Peyer's patch (tissue), 4 donors: ENCODE results near the gene MEIS1. TPM values are rescaled to one million over a fixed set of nuclear protein-coding genes. Genes with fewer than 3 reads are reported as not detected.

ENCODE experiments used
- DNase-seq, 3 donors: peaks; one replicate each; pipeline ENCODE4 v3.0.0-alpha.2; 2017 to 2019
- H3K27ac ChIP-seq, 4 donors: fragments of 200-600 bp; sonication (generic); one replicate each; pipeline ENCODE4 v1.5.1; 2016 to 2019
- H3K27me3 ChIP-seq, 2 donors: fragments of 200-600 bp; sonication (generic); one replicate each; pipeline ENCODE4 v1.5.1; 2019
- H3K36me3 ChIP-seq, 3 donors: fragments of 200-600 bp; sonication (generic); one replicate each; pipeline ENCODE4 v1.5.1; 2016 to 2019
- H3K4me1 ChIP-seq, 4 donors: fragments of 200-600 bp; sonication (generic); one replicate each; pipeline ENCODE4 v1.5.1; 2016 to 2019
- H3K4me3 ChIP-seq, 4 donors: fragments of 200-600 bp; sonication (generic); 1 replicate in 3 of 4; 2 replicates in 1 of 4; pipeline ENCODE4 v1.5.1; 2016 to 2019; ENCODE audit warnings: mild to moderate bottlenecking in 1 of 4
- H3K9me3 ChIP-seq, 4 donors: fragments of 200-600 bp; sonication (generic); one replicate each; pipeline ENCODE4 v1.5.1; 2016 to 2019; ENCODE audit warnings: mild to moderate bottlenecking in 1 of 4
- CTCF ChIP-seq, 6 experiments: fragments of 450-650 bp in 4 of 6; fragments of 200-600 bp in 2 of 6; sonication (generic) in 1 of 6; IDR thresholded peaks; one replicate each; pipeline ENCODE4 v1.5.1; 2017 to 2019; ENCODE audit warnings: antibody characterized with exemption in 6 of 6, mild to moderate bottlenecking in 3 of 6, moderate library complexity in 1 of 6
- POLR2A ChIP-seq, 2 donors: fragments of 450-650 bp; IDR thresholded peaks; one replicate each; pipeline ENCODE4 v1.5.1; 2017; ENCODE audit warnings: antibody characterized with exemption in 2 of 2, mild to moderate bottlenecking in 2 of 2, moderate library complexity in 2 of 2
- total RNA-seq, 4 donors: library from RNA; depleted of rRNA; stranded (reverse); fragments of >200 nt; gene quantifications; one replicate each; pipeline ENCODE4 v1.1.0, GENCODE V29; 2016

Gene MEIS1
- total RNA-seq, 4 donors from 2014 or later: 7.2 to 64.4 (median 16.3) TPM

- no peak overlapping the region for H3K4me3 ChIP-seq
- H3K27ac ChIP-seq: peak overlapping the region in 1 of 4 donors; percentile 24
- no peaks in the 10 kb centered on the region for H3K36me3 ChIP-seq
- TF ChIP-seq POLR2A (IDR thresholded peaks at IDR 0.05) (no peak), CTCF (IDR thresholded peaks at IDR 0.05) (no peak)
- no peak for DNase-seq
- H3K27me3 ChIP-seq: peaks cover 0 to under 1% of the 10 kb centered on the region in 2 donors
- peaks cover 0 to 7% (median 0%) of the 10 kb centered on the region in 4 donors for H3K4me1 ChIP-seq
- no peaks in the 10 kb centered on the region for H3K9me3 ChIP-seq
These were observed 134.5 kb downstream of the MEIS1 start for GRCh38 chr2:66569321-66569851.

GRCh38 chr2:66569974-66570373 lies 135.0 kb downstream of the MEIS1 start:
- Histone ChIP-seq H3K27me3 (peaks cover 0 to 4% of the 10 kb centered on the region in 2 donors), H3K27ac (no peak overlapping the region), H3K9me3 (no peaks in the 10 kb centered on the region), H3K36me3 (no peaks in the 10 kb centered on the region), H3K4me1 (peaks cover 0 to 7% (median 0%) of the 10 kb centered on the region in 4 donors), H3K4me3 (no peak overlapping the region)
- DNase-seq: no peak
- no peak for TF ChIP-seq CTCF (IDR thresholded peaks at IDR 0.05)
- TF ChIP-seq POLR2A (IDR thresholded peaks at IDR 0.05): no peak

- no peak overlapping the region for H3K27ac ChIP-seq
- no peaks in the 10 kb centered on the region for H3K36me3 ChIP-seq
- TF ChIP-seq POLR2A (IDR thresholded peaks at IDR 0.05) (no peak), CTCF (IDR thresholded peaks at IDR 0.05) (no peak)
- DNase-seq: no peak
- H3K4me3 ChIP-seq: no peak overlapping the region
- no peaks in the 10 kb centered on the region for H3K9me3 ChIP-seq
- peaks cover 0 to 7% (median 0%) of the 10 kb centered on the region in 4 donors for H3K4me1 ChIP-seq
- H3K27me3 ChIP-seq: peaks cover 0 to 4% of the 10 kb centered on the region in 2 donors
These were observed 135.5 kb downstream of the MEIS1 start for GRCh38 chr2:66570471-66570870.

- no peak overlapping the region for H3K4me3 ChIP-seq
- peaks cover 0 to 4% of the 10 kb centered on the region in 2 donors for H3K27me3 ChIP-seq
- H3K9me3 ChIP-seq: no peaks in the 10 kb centered on the region
- peaks cover 0 to 16% (median 0%) of the 10 kb centered on the region in 4 donors for H3K4me1 ChIP-seq
- no peaks in the 10 kb centered on the region for H3K36me3 ChIP-seq
- DNase-seq: no peak
- H3K27ac ChIP-seq: no peak overlapping the region
- TF ChIP-seq CTCF (IDR thresholded peaks at IDR 0.05) (no peak), POLR2A (IDR thresholded peaks at IDR 0.05) (no peak)
These were observed 137.0 kb downstream of the MEIS1 start for GRCh38 chr2:66571918-66572317.

- no peak for DNase-seq
- no peak overlapping the region for H3K4me3 ChIP-seq
- H3K4me1 ChIP-seq: peaks cover 0 to 21% (median 0%) of the 10 kb centered on the region in 4 donors
- no peaks in the 10 kb centered on the region for H3K36me3 ChIP-seq
- H3K9me3 ChIP-seq: no peaks in the 10 kb centered on the region
- no peak overlapping the region for H3K27ac ChIP-seq
- H3K27me3 ChIP-seq: peaks cover 0 to 4% of the 10 kb centered on the region in 2 donors
- no peak for TF ChIP-seq POLR2A (IDR thresholded peaks at IDR 0.05)
- TF ChIP-seq CTCF (IDR thresholded peaks at IDR 0.05): no peak
These were observed 137.5 kb downstream of the MEIS1 start for GRCh38 chr2:66572391-66572790.
